EL (cell line): ENCODE measurements around the gene FCGR3A.
"Not testable (repeated sequence)": the region's sequence is repeated elsewhere in the genome, so short reads cannot be mapped to it uniquely, and the experiment has no call there.

Source experiments
- DNase-seq: peaks from one replicate; pipeline ENCODE4 v3.0.0-alpha.2; 2016

The FCGR3A gene

GRCh38 chr1:161549652-161550051 is at the start of gene FCGR3A:
TSS of gene FCGR3A (minus strand) at chr1:161549818. CDS start at chr1:161549736, 82 bp downstream.
- no peak for DNase-seq

- not testable (repeated sequence) for DNase-seq
Observed at GRCh38 chr1:161597077-161597476, 47.5 kb upstream of the FCGR3A start.

- DNase-seq = not testable (repeated sequence)
Observed at GRCh38 chr1:161595583-161595982, 46.0 kb upstream of the FCGR3A start.

- not testable (repeated sequence) for DNase-seq
Observed at GRCh38 chr1:161595173-161595572, 45.6 kb upstream of the FCGR3A start.

GRCh38 chr1:161594269-161594984 is 44.8 kb upstream of the FCGR3A start:
- DNase-seq = not testable (repeated sequence)

GRCh38 chr1:161593092-161593755 is 43.6 kb upstream of the FCGR3A start:
- not testable (repeated sequence) for DNase-seq

- DNase-seq = not testable (repeated sequence)
Observed at GRCh38 chr1:161592586-161592985, 43.0 kb upstream of the FCGR3A start.

- not testable (repeated sequence) for DNase-seq
Observed at GRCh38 chr1:161589920-161590319, 40.3 kb upstream of the FCGR3A start.

GRCh38 chr1:161589365-161589764 is 39.7 kb upstream of the FCGR3A start:
- not testable (repeated sequence) for DNase-seq

- DNase-seq = not testable (repeated sequence)
Observed at GRCh38 chr1:161588596-161588995, 39.0 kb upstream of the FCGR3A start.

- DNase-seq = not testable (repeated sequence)
Observed at GRCh38 chr1:161582882-161583281, 33.3 kb upstream of the FCGR3A start.

GRCh38 chr1:161580879-161581537 is 31.4 kb upstream of the FCGR3A start:
- not testable (repeated sequence) for DNase-seq

GRCh38 chr1:161579856-161580507 is 30.4 kb upstream of the FCGR3A start:
- not testable (repeated sequence) for DNase-seq

GRCh38 chr1:161576676-161577075 is 27.1 kb upstream of the FCGR3A start:
- DNase-seq = not testable (repeated sequence)

- not testable (repeated sequence) for DNase-seq
Observed at GRCh38 chr1:161571703-161572102, 22.1 kb upstream of the FCGR3A start.

- DNase-seq = not testable (repeated sequence)
Observed at GRCh38 chr1:161566602-161566960, 17.0 kb upstream of the FCGR3A start.

GRCh38 chr1:161563522-161563921 is 13.9 kb upstream of the FCGR3A start:
- DNase-seq = not testable (repeated sequence)

- not testable (repeated sequence) for DNase-seq
Observed at GRCh38 chr1:161562441-161562840, 12.8 kb upstream of the FCGR3A start.

- not testable (repeated sequence) for DNase-seq
Observed at GRCh38 chr1:161560960-161561715, 11.5 kb upstream of the FCGR3A start.

GRCh38 chr1:161557506-161558450 is 8.2 kb upstream of the FCGR3A start:
- not testable (repeated sequence) for DNase-seq

GRCh38 chr1:161556990-161557389 is 7.4 kb upstream of the FCGR3A start:
- not testable (repeated sequence) for DNase-seq
